Activated T-helper 1 cell treated with anti-CD3 and anti-CD28 coated beads, Interleukin-2, amount 50 U/mL, for 16 hours (primary cell): ENCODE data around the gene RRAS.
"Not testable (repeated sequence)": the region's sequence is repeated elsewhere in the genome, so short reads cannot be mapped to it uniquely, and the experiment has no call there.

ENCODE experiments used
- DNase-seq, 2 donors: peaks; one replicate each; pipeline ENCODE4 v3.0.0-alpha.2; 2020; ENCODE audit warnings: low read depth in 1 of 2, low spot score in 1 of 2

The RRAS gene

DNA sequence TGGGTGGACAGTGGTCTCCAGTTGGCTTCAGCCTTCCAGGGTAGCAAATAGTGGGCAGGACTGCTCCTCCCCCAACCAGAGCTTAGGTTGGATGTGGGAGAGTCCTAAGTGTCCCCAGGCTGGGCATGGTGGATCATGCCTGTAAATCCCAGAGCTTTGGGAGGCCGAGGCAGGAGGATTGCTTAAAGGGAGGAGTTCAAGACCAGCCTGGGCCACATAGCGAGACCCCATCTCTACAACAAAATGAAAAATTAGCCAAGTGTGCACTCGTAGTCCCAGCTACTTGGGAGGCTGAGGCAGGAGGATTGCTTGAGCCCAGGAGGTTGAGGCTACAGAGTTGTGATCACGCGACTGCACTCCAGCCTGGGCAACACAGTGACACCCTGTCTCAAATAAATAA lies 7.4 kb downstream of the RRAS start:
- no peak for DNase-seq

DNA sequence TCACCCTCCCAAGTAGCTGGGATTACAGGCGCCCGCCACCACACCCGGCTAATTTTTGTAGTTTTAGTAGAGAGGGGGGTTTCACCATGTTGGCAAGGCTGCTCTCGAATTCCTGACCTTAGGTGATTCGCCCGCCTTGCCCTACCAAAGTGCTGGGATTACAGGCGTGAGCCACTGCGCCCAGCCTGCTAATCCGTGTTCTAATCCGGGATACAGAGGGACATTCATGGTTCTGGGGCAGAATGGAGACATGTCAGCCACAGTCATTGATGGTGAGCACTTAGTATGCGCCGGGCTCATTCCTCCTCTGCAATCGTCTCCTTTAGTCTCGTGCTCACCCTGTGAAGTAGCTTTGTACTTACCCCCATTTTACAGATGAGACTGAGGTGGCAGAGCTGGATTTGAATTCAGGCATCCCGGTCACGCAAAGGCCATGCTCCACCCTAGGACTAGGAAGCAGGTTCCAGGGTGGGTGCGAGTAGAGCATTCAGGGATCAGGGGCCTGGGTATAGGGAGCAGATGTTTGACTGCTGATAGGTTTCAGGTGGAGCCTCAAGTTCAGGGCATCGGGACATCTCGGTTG lies 8.2 kb downstream of the RRAS start:
- no peak for DNase-seq

DNA sequence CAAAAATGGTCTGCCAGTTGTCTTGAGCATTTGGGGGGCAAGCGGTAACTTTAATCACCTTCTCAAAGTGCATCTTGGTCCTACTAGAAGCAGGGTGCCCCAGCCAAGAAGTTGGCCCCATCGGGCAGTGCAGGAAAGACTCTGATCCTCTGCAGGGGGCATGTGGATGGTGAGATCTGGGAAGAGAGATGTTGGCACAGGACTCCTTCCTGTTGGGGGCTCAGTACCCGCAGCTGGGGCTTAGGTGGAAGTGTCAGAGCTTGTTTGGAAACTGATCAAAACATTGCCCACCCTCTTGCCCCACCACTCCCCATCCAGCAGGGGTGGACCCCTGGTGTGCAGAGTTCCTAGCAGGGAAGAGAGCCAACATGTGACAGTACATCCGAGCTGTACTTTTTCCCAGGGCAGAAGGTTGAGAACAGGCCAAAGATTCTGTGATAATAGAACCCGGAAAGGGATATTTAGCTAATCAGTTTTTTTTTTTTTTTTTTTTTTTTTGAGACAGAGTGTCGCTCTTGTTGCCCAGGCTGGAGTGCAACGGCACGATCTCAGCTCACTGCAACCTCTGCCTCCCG lies 8.8 kb downstream of the RRAS start:
- DNase-seq = no peak

DNA sequence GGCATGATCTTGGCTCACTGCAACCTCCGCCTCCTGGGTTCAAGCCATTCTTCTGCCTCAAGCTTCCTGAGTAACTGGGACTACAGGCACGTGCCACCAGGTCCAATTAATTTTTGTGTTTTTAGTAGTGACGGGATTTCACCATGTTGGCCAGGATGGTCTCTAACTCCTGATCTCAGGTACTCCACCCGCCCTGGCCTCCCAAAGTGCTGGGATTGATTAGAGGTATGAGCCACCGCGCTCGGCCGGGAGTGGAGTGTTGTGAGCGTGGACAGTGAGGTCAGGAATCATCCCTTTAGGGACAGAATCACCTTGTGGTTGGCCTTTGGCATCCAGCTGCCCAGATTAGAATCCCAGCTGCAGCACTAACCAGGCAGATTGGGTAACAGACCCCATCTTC lies 10.3 kb downstream of the RRAS start:
- DNase-seq = no peak

DNA sequence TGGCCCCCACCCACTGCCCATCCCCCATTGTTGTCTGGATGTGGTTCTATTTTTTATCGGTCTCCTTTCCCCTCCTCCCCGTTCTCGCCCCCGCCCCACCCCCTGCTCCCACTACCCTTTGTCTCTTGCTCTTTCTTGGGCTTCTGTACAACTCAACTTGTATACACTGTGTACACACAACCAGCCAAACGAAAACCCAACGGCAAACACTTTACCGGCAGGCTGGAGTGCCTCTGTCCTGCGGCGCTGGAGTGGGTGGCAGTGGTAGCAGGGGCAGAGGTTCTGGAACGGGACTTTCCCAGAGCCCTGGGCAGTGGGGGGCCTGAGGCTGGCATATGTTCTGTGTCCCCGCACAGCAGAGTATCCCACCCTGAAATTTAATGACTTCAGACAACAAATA lies 13.7 kb downstream of the RRAS start:
- no peak for DNase-seq

DNA sequence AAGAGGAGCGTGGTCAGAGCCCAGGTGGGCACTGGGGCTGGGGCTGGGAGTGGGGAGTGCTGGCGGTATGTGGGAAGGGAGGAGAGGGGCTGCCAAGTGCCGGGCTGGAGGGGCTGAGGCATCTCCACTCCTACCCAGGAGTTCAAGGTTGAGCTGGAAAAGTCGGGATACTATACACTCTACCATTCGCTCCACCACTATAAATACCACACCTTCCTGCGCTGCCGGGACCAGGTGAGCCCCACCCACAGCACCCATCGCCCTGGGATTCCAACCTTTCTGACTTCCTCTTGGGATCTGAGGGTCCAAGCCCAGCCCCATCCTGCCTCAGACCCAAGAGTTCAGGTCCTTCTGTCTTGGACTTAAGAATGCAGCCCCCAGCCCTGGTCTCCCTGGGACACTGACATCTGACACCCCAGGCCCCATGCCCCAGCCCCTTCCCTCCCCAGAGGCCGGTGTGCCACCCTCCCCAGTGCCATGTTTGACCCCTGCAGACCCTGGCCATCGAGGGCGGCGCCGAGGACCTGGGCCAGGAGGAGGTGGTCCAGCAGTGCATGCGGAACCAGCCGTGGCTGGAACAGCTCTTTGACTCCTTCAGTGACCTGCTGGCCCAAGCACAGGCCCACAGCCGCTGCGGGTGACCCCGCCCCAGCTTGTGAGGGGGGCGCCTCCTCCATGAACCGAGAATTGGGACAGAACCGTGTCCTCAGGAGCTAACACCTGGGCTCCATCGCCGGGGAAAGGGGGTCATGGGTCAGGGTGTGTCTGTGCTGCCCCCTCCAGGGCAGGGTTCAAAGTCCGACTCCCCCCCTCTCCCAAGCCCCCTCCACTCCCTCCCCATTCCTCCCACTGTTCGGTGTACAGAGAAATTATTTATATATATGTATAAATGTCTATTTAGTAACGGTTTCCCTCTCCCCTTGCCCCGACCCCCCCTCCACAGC lies 14.7 kb downstream of the RRAS start:
- no peak for DNase-seq

DNA sequence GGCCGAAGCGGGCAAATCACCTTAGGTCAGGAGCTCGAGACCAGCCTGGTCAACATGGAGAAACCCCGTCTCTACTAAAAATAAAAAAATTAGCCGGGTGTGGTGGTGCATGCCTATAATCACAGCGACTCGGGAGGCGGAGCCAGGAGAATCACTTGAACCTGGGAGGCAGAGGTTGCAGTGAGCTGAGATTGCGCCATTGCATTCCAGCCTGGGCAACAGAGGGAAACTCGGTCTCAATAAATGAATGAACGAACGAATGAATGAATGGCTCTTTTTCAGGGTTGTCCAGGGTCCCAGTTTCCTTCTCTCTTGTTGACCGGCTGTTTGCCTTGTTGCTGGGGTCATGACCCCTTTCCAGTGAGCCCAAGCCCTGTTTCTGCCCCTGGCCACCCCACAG lies 22.1 kb downstream of the RRAS start:
- not testable (repeated sequence) for DNase-seq

DNA sequence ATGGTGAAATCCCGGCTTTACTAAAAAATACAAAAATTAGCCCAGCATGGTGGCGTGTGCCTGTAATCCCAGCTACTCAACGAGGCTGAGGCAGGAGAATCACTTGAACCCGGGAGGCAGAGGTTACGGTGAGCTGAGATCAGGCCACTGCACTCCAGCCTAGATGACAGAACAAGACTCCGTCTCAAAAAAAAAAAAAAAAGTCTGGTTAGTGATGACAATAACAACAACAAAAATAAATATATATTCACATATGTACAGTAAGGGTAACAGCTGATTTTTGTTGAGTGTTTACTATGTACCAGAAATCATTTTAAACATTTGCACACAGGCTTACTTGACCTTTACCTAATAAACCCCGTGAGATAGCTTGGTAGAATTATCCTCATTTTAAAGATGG lies 23.0 kb downstream of the RRAS start:
- DNase-seq = no peak

DNA sequence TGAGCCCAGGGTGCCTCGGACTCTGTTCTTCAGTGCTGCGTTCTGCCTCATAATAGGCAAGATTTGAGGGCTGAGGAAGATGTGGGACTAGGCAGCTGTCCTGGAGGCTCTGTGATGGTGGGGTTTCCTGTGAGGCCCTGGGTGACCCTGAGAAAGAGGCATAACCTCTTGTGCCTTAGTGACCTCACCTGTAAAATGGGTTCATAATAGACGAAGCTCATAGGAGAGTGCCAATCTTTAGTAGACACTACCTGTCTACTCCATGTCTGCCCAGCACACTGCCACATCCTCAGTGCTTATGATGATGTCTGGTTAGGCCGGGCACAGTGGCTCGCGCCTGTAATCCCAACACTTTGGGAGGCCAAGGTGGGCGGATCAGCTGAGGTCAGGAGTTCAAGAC lies 23.4 kb downstream of the RRAS start:
- DNase-seq = no peak

DNA sequence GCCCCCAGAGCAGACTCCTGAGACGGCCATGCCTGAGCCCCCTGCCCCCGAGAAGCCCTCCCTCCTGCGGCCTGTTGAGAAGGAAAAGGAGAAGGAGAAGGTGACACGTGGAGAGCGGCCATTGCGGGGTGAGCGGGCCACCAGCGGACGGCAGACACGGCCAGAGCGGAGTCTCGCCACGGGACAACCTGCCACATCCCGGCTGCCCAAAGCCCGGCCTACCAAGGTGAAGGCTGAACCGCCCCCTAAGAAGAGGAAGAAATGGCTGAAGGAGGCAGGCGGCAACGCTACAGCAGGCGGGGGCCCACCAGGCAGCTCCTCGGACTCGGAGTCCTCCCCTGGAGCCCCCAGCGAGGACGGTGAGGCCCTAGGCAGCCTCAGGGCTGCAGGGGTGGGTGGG lies 24.1 kb downstream of the RRAS start:
- no peak for DNase-seq

DNA sequence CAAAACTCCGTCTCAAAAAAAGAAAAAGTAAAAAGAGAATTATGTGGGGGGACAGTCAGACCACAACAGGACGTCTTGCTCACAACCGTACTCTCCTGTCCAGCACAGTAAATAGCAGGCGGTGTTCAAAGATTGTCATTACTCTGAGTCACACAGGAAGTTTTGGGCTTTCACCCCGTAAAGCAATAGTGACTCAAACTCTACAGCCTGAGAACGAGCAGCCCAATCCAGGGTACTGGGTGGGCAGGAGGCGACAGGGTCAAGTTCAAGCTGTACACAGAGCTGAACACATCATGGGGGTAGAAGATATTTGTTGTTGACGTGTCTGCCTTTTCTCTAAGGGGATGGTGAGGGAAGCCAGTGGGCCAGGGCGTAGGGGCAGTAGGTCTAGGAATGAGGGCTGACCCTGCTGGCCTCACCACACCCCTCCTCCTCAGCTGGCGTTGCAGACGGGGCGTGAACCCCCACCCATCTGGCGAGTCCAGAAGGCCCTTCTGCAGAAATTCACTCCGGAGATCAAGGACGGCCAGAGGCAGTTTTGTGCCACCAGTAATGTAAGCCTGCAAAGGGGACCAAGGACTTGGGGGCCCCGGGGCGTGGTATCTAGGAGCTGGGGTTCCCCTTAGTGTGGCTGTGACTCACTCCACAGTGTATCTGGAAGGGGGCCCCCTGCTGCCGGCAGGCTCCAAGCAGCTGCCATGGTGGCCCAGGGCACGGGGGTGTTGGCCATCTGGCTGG lies 25.7 kb downstream of the RRAS start:
- DNase-seq = no peak

DNA sequence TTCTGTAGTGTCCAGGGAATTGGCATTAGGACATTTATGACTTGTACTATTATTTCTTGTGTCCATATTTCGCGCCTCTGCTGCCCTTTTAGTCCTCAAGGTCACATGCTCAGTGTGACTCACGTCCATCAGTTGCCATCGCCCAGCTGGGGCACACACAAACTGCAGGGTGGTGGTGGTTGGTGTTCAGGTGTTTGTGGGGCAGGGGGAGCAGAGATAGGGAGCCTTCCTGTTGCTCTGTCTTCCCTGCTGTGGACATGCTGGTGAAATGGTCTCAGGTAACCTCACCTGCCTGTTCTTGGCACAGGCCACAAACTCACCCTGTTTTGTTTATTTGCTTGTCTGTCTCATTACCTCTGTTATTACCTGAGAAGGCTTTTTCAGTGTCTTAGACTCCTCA lies 26.6 kb downstream of the RRAS start:
- no peak for DNase-seq

DNA sequence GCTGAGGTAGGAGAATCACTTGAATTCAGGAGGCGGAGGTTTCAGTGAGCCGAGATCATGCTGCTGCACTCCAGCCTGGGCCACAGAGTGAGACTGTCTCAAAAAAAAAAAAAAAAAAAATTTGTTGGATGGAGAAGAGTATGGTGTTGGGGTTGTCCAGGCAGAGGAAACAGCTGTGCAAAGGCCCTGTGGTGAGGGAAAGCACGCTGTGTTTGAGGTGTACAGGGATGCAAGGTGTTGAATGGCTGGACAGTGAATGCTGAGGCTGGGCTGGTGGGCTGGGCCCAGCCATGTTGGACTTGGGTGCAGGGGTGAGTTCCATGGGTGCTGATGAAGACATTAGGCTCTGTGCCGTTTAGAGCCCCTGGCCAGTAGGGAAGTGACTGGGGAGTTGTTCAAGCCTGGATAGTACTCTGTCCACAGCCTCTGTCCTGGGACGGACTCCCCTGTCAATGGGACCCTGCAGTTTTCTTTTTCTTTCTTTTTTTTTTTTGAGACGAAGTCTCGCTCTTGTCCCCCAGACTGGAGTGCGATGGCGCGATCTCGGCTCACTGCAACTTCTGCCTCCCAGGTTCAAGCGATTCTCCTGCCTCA lies 30.3 kb downstream of the RRAS start:
- no peak for DNase-seq

DNA sequence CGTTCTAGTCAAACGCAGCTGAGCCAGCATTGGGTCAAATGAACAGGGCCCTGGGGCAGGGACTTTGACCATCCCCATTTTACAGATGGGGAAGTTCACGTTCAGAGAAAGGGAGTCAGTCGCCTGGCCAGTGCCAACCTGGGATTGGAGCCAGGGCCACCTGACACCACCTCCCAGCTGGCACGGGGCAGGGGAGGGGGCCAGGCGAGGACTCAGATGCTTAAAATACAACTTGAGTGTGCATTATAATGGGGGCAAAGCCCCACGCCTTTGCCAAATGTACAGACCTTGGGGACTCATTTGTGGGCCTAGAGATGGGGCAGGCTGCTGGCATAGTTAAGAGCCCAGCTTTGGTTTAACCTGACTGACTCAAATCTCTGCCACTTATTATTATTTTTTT lies 34.3 kb downstream of the RRAS start:
- DNase-seq = no peak

DNA sequence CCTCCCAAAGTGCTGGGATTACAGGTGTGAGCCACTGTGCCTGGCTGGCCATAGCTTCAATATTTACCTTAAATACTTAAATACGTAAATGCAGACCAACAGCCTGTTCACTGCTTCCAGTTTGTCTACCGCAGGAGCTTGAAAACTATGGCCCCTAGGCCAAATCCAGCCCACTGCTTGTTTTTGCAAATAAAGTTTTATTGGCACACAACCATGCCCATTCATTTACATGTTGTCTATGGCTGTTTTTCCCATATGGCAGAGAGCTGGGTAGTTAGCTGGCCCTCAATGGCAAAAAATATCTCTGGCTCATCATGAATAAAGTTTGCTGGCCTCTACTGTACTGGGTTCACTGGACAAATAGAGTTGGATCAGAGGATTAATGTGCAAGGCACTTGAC lies 37.1 kb downstream of the RRAS start:
- no peak for DNase-seq

DNA sequence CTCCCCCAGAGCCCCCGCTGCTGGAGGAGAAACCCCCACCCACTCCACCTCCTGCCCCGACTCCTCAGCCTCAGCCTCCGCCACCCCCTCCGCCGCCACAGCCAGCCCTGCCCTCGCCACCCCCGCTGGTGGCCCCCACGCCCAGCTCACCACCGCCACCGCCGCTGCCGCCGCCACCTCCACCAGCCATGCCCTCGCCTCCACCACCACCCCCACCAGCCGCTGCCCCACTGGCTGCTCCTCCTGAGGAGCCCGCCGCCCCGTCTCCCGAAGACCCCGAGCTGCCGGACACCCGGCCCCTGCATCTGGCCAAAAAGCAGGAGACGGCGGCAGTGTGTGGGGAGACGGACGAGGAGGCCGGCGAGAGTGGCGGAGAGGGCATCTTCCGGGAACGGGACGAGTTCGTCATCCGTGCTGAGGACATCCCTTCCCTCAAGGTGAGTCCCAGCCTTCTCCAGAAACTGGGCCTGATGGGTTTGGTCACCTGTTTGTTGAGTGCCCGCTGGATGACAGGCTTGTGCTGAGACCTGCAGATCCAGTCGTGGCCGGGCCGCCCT lies 38.4 kb downstream of the RRAS start:
- no peak for DNase-seq

DNA sequence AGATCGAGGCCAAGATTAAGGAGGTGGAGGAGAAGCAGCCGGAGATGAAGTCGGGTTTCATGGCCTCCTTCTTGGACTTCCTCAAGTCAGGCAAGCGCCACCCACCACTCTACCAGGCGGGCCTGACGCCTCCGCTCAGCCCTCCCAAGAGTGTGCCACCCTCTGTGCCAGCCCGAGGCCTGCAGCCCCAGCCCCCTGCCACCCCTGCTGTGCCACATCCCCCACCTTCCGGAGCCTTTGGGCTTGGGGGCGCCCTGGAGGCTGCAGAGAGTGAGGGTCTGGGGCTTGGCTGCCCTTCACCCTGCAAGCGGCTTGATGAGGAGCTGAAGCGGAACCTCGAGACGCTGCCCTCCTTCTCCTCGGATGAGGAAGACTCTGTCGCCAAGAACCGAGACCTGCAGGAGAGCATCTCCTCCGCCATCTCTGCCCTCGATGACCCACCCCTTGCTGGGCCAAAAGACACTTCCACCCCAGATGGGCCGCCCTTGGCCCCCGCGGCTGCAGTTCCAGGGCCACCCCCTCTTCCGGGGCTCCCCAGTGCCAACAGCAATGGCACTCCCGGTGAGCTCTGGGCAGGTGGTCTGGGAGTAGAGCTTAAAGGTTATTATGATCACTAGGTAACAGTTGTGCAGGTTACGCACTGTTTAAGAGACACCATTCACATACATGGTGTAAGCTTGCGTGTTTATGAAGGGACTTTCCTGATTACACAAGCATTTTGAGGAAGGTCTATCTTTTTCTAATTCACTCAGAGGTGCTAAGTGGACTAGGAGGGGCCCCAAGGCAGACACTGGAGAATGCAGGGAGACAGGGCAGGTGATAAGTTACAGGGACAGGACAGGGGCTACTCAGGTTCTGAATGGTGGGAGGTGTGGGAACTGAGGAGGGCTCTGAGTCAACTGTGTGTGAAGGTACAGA lies 40.3 kb downstream of the RRAS start:
- DNase-seq = no peak

DNA sequence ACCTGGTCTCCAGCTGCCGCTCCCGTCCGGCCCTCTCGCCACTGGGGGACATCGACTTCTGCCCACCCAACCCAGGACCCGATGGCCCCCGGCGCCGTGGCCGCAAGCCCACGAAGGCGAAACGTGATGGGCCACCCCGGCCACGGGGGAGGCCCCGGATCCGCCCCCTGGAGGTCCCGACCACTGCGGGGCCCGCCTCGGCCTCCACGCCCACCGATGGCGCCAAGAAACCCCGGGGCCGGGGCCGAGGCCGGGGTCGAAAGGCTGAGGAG lies 42.3 kb downstream of the RRAS start:
- no peak for DNase-seq

DNA sequence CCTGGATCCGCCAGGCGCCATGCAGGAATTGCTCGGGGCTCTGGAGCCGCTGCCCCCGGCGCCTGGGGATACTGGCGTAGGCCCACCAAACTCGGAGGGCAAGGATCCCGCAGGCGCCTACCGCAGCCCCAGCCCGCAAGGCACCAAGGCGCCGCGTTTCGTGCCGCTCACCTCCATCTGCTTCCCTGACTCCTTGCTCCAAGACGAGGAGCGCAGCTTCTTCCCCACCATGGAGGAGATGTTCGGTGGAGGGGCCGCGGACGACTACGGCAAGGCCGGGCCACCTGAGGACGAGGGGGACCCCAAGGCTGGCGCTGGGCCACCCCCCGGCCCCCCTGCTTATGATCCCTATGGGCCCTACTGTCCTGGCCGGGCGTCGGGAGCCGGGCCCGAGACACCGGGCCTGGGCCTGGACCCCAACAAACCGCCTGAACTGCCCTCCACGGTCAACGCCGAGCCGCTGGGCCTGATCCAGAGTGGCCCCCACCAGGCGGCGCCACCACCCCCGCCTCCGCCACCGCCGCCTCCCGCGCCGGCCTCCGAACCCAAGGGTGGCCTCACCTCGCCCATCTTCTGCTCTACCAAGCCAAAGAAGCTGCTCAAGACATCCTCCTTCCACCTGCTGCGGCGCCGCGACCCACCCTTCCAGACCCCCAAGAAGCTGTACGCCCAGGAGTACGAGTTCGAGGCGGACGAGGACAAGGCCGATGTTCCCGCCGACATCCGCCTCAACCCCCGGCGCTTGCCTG lies 42.8 kb downstream of the RRAS start:
- DNase-seq = no peak

DNA sequence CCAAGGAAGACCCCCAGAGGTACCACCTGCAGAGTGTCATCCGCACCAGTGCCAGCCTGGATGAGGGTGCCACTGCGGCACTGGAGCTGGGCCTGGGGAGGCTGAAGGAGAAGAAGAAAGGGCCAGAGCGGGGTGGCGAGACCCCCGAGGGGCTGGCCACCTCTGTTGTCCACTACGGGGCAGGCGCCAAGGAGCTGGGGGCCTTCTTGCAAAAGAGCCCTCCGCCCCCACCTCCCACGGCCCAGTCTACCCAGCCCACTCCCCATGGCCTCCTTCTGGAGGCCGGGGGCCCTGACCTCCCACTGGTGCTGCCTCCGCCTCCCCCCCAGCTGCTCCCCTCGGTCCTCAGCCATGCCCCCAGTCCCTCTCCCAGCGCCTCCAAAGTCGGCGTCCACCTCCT lies 43.5 kb downstream of the RRAS start:
- no peak for DNase-seq
